ENCODE measurements around the gene ANGPTL5. TPM values are rescaled to one million over a fixed set of nuclear protein-coding genes. Genes with fewer than 3 reads are reported as not detected.
"Not testable (repeated sequence)": the region's sequence is repeated elsewhere in the genome, so short reads cannot be mapped to it uniquely, and the experiment has no call there.

The ANGPTL5 gene
- polyA plus RNA-seq, 3 donors: 0.11 TPM; not detected in 2

- no peak for DNase-seq (ENCODE audit: low read depth in 3 of 3, low spot score in 2 of 3)
These were observed 21.8 kb downstream of the ANGPTL5 start for GRCh38 chr11:101894505-101894904.

DNA sequence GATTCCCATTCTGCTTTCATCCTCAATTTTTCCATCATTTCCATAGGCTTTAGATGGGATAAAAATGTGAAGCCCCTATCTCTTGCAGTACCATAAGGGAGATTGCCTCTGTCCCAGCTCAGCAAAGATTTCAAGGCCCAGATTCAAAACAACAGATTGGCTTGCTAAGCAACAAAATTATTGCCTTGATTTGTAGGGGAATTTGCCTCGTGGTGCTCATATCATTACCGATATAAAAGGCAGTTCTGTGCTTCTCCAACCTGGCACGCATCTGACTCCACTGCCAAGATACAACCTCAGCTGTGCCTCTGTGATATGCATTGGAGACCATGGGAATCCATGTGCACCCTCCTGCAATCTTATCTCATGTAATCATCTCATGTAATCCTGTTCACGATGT, 26.6 kb downstream of the ANGPTL5 start:
- no peak for DNase-seq (ENCODE audit: low read depth in 3 of 3, low spot score in 2 of 3)

DNA sequence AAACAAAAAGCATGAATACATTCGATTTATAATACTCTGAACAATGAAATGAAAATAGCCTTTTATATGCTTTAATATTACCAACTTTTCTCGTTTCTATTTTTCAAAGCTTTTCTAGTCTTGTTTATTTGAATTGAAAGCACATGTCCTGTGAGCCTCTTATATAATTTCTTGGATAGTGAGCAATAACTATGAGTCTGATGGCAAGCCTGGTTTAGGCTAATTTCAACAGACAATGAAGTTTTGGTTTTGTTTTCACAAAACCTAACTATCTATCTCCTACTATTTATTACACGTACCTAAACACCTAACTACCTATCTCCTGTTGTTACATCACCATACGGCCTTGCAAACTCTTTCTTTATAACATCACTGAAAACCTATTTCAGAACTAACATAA, 30.7 kb downstream of the ANGPTL5 start:
- no peak for DNase-seq (ENCODE audit: low read depth in 3 of 3, low spot score in 2 of 3)

- DNase-seq (ENCODE audit: low read depth in 3 of 3, low spot score in 2 of 3): no peak
These were observed 34.7 kb downstream of the ANGPTL5 start for GRCh38 chr11:101881586-101881985.

GRCh38 chr11:101880222-101880621, 36.1 kb downstream of the ANGPTL5 start:
- DNase-seq (ENCODE audit: low read depth in 3 of 3, low spot score in 2 of 3): no peak

DNA sequence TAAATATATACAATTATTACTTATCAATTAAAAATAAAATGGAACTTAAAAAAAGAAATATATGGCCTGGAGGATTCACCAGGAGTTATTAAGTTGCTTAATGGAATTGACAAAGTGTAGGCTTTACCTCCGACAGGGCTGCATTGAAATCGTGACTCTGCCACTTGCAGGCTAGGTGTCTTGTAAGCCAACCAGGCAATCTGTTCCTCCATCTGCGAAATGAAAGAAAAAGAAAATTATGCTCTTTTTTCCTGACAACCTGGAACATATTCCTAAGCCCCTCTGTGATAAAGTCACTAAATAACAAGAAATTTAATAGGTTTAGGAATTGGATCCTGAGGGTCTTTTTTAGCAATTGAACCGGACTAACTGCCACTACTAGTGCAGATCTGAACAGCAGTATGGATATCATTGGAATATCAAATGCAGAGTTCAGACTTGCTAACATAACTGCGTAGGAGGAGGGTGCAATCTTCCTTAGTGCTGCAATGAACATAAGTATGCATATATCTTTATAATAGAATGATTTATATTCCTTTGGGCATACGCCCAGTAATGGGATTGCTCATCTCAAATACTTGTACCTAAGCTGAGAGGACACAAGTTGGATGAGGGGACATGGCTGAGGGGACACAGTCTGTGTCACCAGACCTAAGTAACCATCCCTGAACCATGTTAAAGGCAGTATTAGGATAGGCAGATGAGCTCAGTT, 44.0 kb downstream of the ANGPTL5 start:
- DNase-seq (ENCODE audit: low read depth in 3 of 3, low spot score in 2 of 3): no peak

GRCh38 chr11:101870510-101870909, 45.8 kb downstream of the ANGPTL5 start:
- no peak for DNase-seq (ENCODE audit: low read depth in 3 of 3, low spot score in 2 of 3)

DNA sequence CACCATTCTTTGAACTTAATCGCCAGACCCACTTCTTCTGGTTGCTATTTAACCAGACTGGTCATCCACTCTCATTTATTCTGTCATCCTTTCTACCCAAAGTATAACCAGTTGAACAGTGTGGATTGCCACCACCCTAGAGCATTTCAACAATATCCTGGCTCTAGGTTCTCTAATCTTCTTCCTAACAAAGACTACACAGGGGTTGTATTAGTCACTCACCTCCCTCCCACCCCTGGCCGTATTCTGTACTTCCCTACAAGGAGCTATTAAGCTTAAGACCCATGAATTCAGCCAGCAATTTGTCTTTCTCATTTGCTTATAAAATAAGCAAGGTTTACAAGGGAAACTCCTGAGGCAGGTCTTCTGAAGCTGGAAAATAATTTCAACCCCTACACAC, 48.4 kb downstream of the ANGPTL5 start:
- DNase-seq (ENCODE audit: low read depth in 3 of 3, low spot score in 2 of 3): no peak

GRCh38 chr11:101866619-101867491, 49.5 kb downstream of the ANGPTL5 start:
- no peak for DNase-seq (ENCODE audit: low read depth in 3 of 3, low spot score in 2 of 3)

DNA sequence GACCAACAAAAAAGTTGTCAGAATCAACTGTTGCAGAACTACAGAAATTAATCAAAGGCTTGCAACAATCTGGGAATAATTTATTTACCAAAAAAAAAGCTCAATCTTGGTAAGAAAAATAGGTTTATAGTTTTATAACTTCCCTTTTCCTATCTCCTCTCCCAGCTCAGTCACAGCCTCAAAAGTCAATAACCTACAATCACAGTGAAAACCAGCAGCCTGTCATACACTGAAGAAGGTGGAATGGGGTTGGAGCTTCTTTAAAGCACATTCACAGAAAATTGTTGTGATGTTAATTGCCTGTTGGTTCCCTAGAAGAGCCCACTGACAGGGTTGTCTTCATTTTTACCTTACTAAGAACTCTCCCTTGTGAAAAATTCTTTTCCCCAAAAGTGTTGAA, 52.2 kb downstream of the ANGPTL5 start:
- no peak for DNase-seq (ENCODE audit: low read depth in 3 of 3, low spot score in 2 of 3)

- no peak for DNase-seq (ENCODE audit: low read depth in 3 of 3, low spot score in 2 of 3)
These were observed 53.0 kb downstream of the ANGPTL5 start for GRCh38 chr11:101863361-101863760.

DNA sequence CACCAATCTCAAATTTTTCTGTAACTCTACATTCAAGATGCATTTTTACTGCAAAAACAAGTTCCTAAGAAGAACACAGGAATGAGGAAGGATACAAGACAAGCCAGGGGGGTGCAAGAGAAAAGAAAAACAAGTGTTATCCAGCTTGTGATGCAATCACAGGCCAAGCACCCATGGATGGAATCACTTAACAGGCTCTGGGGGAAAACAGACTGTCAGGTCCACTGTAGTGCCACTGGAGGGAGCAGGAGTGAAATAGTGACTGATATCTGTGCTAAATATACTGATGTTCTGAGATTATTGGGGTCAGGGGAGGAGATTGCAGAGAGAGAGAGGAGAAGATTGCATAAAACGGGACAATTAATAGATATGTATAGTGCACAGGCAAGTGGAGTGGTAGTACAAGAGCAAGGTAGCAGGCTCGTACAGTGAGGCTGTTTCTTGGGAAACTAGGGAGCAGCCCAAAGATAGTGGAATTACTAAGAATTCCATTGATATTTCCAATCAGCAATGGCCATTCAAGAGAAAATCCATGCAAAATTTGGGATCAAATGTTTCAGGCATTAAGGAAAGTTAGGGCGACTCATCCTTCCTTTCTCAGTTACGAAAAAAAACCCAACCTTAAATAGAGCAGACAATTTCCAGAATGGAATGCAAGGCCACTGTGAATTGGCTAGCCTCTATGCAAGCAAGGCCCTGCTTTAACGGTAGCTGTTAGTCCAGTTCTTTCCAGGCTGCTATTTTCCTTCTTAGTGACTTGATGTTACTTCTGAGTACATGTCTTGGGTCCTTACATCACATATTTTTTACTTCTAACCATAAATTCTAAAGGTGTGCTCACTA, 53.7 kb downstream of the ANGPTL5 start:
- no peak for DNase-seq (ENCODE audit: low read depth in 3 of 3, low spot score in 2 of 3)

- no peak for DNase-seq (ENCODE audit: low read depth in 3 of 3, low spot score in 2 of 3)
These were observed 55.5 kb downstream of the ANGPTL5 start for GRCh38 chr11:101860696-101861427.

DNA sequence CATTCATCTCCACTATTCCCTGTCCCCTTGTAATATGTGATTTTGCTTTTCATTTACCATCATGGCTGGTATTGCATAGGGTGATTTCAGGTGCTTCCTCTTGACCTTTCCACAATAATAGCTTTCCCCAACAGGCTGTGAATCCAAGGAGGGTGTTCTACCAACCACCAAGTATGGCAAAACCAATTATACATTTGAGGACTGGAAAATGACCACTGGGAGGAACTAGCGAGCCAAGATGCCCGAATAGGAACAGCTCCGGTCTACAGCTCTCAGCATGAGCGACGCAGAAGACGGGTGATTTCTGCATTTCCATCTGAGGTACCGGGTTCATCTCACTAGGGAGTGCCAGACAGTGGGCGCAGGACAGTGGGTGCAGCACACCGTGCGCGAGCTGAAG, 64.1 kb downstream of the ANGPTL5 start:
- not testable (repeated sequence) for DNase-seq (ENCODE audit: low read depth in 3 of 3, low spot score in 2 of 3)

DNA sequence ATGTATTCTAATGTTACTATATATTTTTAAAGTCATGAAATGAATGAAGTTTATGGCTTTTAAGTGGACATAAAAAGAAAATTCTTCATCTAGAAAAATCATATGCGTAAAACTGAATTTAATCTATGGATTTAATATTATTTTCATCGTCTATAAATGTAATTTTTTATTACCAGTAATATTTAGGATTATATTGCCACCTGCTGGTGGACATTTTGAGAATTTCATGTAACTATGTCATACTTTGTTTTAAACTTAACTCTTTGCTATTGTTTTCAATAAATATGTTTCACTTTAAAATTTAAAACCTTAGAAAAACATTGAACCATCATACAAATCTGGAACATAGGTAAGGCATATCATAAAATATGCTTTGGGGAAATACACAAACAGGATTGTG, 68.1 kb downstream of the ANGPTL5 start:
- no peak for DNase-seq (ENCODE audit: low read depth in 3 of 3, low spot score in 2 of 3)

GRCh38 chr11:101844608-101845007, 71.7 kb downstream of the ANGPTL5 start:
- no peak for DNase-seq (ENCODE audit: low read depth in 3 of 3, low spot score in 2 of 3)

DNA sequence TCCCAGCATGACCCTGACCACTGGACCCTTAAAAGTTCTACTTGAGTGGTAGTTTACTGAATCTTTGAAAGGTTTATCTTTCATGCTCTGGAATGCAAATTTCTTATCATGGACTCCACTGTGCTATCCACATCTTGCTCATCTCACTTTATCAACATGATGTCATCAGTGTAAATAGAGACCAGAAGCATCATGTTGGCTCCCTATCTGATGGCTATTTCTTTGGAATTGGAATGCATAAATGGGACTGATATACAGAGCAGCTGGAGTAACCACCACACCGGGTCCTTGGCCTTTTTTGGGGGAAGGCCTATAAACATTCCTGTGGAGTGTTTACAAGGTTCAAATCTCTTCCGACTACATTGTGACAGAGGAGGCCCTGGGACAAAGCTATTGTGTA, 75.6 kb downstream of the ANGPTL5 start:
- no peak for DNase-seq (ENCODE audit: low read depth in 3 of 3, low spot score in 2 of 3)
